Measurements from ENCODE around the gene GRM7.

GRM7 gene

DNA sequence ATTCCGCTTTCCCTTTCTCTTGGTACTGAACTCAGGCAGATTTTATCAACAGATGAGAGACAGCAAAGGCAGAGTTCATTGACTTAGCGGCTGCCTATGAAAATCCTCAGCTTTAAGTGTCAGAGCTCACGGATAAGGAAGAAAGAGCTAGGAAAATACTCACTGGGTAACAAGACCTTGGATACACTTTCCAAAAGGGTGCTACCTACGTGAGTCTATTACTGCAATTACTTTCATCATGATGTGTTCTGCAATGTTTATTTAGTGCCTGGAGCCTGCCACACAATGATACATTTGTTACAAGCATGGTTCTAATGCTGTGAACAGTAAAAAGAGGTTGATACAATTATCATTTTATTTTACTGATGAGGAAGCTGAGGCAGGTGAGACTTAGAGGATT is 177.5 kb downstream of the GRM7 start:
- Histone ChIP-seq H3K4me3 (ENCODE audit: low read depth in 1 of 2, low read length in 1 of 2) (no peak overlapping the region), H3K36me3 (no peaks in the 10 kb centered on the region), H3K27me3 (no peaks in the 10 kb centered on the region), H3K4me1 (ENCODE audit: control insufficient read depth in 1 of 2, insufficient read depth in 1 of 2, low read depth in 1 of 2, low read length in 1 of 2) (no peaks in the 10 kb centered on the region), H3K27ac (no peak overlapping the region), H3K9me3 (no peaks in the 10 kb centered on the region)
- TF ChIP-seq, protein P1, sequence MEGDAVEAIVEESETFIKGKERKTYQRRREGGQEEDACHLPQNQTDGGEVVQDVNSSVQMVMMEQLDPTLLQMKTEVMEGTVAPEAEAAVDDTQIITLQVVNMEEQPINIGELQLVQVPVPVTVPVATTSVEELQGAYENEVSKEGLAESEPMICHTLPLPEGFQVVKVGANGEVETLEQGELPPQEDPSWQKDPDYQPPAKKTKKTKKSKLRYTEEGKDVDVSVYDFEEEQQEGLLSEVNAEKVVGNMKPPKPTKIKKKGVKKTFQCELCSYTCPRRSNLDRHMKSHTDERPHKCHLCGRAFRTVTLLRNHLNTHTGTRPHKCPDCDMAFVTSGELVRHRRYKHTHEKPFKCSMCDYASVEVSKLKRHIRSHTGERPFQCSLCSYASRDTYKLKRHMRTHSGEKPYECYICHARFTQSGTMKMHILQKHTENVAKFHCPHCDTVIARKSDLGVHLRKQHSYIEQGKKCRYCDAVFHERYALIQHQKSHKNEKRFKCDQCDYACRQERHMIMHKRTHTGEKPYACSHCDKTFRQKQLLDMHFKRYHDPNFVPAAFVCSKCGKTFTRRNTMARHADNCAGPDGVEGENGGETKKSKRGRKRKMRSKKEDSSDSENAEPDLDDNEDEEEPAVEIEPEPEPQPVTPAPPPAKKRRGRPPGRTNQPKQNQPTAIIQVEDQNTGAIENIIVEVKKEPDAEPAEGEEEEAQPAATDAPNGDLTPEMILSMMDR (IDR thresholded peaks at IDR 0.05), result no peak

GRCh38 chr3:7062714-7063113 is 201.8 kb downstream of the GRM7 start:
- no peaks in the 10 kb centered on the region for H3K27me3 ChIP-seq
- no peak overlapping the region for H3K4me3 ChIP-seq (ENCODE audit: low read depth in 1 of 2, low read length in 1 of 2)
- no peak overlapping the region for H3K27ac ChIP-seq
- TF ChIP-seq, protein P1 (IDR thresholded peaks at IDR 0.05), result no peak
- H3K4me1 ChIP-seq (ENCODE audit: control insufficient read depth in 1 of 2, insufficient read depth in 1 of 2, low read depth in 1 of 2, low read length in 1 of 2), result no peaks in the 10 kb centered on the region
- no peaks in the 10 kb centered on the region for H3K9me3 ChIP-seq
- H3K36me3 ChIP-seq, result no peaks in the 10 kb centered on the region

- H3K4me1 ChIP-seq (ENCODE audit: control insufficient read depth in 1 of 2, insufficient read depth in 1 of 2, low read depth in 1 of 2, low read length in 1 of 2), result no peaks in the 10 kb centered on the region
- TF ChIP-seq, protein P1 (IDR thresholded peaks at IDR 0.05), result no peak
- no peaks in the 10 kb centered on the region for H3K36me3 ChIP-seq
- H3K27ac ChIP-seq, result no peak overlapping the region
- no peaks in the 10 kb centered on the region for H3K27me3 ChIP-seq
- no peaks in the 10 kb centered on the region for H3K9me3 ChIP-seq
- no peak overlapping the region for H3K4me3 ChIP-seq (ENCODE audit: low read depth in 1 of 2, low read length in 1 of 2)
These were observed 209.5 kb downstream of the GRM7 start for GRCh38 chr3:7070461-7070860.

- H3K4me3 ChIP-seq (ENCODE audit: low read depth in 1 of 2, low read length in 1 of 2), result no peak overlapping the region
- TF ChIP-seq, protein P1 (IDR thresholded peaks at IDR 0.05), result no peak
- H3K36me3 ChIP-seq, result no peaks in the 10 kb centered on the region
These were observed 213.3 kb downstream of the GRM7 start for GRCh38 chr3:7074217-7074616.

DNA sequence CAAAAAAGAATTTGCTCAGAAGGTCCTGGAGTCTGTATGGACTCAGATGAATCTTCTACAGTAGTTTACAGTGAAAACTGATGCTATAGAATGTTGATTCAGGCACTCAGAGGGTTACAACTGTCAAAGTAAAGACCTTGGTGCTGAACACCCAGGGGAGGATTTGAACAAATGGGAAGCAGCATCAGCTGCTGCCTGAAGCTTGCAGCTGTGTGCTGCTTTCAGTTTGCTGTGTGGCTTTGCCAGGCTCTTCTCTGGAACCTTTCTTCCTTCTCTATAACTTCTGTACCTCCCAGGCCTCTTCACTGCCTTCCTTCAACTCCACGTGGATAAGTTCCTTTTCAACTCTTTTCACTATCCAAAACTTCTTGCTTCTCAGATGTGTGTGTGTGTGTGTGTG is 214.2 kb downstream of the GRM7 start:
- no peaks in the 10 kb centered on the region for H3K36me3 ChIP-seq
- no peak overlapping the region for H3K27ac ChIP-seq
- TF ChIP-seq, protein P1 (IDR thresholded peaks at IDR 0.05), result no peak
- no peaks in the 10 kb centered on the region for H3K4me1 ChIP-seq (ENCODE audit: control insufficient read depth in 1 of 2, insufficient read depth in 1 of 2, low read depth in 1 of 2, low read length in 1 of 2)
- H3K9me3 ChIP-seq, result no peaks in the 10 kb centered on the region
- no peak overlapping the region for H3K4me3 ChIP-seq (ENCODE audit: low read depth in 1 of 2, low read length in 1 of 2)
- no peaks in the 10 kb centered on the region for H3K27me3 ChIP-seq

More at GRCh38 chr3:7074217-7074616, 213.3 kb downstream of the GRM7 start:
- Histone ChIP-seq H3K27ac (no peak overlapping the region), H3K27me3 (no peaks in the 10 kb centered on the region), H3K9me3 (no peaks in the 10 kb centered on the region), H3K4me1 (ENCODE audit: control insufficient read depth in 1 of 2, insufficient read depth in 1 of 2, low read depth in 1 of 2, low read length in 1 of 2) (no peaks in the 10 kb centered on the region)

- Histone ChIP-seq H3K4me3 (ENCODE audit: low read depth in 1 of 2, low read length in 1 of 2) (no peak overlapping the region), H3K27ac (no peak overlapping the region), H3K27me3 (no peaks in the 10 kb centered on the region), H3K4me1 (ENCODE audit: control insufficient read depth in 1 of 2, insufficient read depth in 1 of 2, low read depth in 1 of 2, low read length in 1 of 2) (no peaks in the 10 kb centered on the region), H3K36me3 (no peaks in the 10 kb centered on the region), H3K9me3 (no peaks in the 10 kb centered on the region)
- TF ChIP-seq, protein P1 (IDR thresholded peaks at IDR 0.05), result no peak
These were observed 215.0 kb downstream of the GRM7 start for GRCh38 chr3:7075901-7076300.

Measured in neutrophil (primary cell).